K562 (cell line): ENCODE results near the gene CARD14. TPM values are rescaled to one million over a fixed set of nuclear protein-coding genes. Genes with fewer than 3 reads are reported as not detected.

Source experiments
- ATAC-seq: fragments of 200-7000 bp; cut with Tn5 transposase; 3 replicates; pipeline ENCODE4 v1.9.1; 2020; ENCODE audit warnings: moderate library complexity
- BruUV-seq: library from RNA; stranded (reverse); fragments of 400-500 nt; replicated peaks from 2 replicates; lab custom pipeline; 2021; lab: Mats Ljungman, UMichigan
- CTCF ChIA-PET: fragments of 300-600 bp; formaldehyde crosslinking; extraction: SDS; loops from one replicate; lab custom pipeline; 2021; ENCODE audit warnings: low intra/inter-chr PET ratio; lab: Yijun Ruan, JAX
- POLR2A ChIA-PET: fragments of 300-600, 350-650 bp; sonication (Branson Sonifier 250); formaldehyde crosslinking; extraction: SDS; loops from one replicate; lab custom pipeline; 2021; ENCODE audit warnings: antibody characterized with exemption, inconsistent platforms; lab: Yijun Ruan, JAX
- DNase-seq, 4 experiments: peaks; one replicate each; pipeline versions ENCODE4 v3.0.0 to v3.0.0-alpha.2; 2011 to 2018; ENCODE audit warnings: low spot score in 3 of 4, mixed read lengths in 3 of 4; ENCODE audit errors: extremely low read depth in 1 of 4
- FAIRE-seq: peaks from 2 replicates; lab custom pipeline; 2011; peaks lifted over from hg19 to GRCh38; lab: Jason Lieb, UNC
- H2AFZ ChIP-seq: 2 replicates; pipeline ENCODE4 v1.6.0; 2011; ENCODE audit warnings: low read depth, low read length, control low read depth, inconsistent platforms
- H3K27ac ChIP-seq: fragments of 200-600 bp; 3 replicates; pipeline ENCODE4 v1.8.0; 2011; ENCODE audit warnings: low read depth, mild to moderate bottlenecking, control low read depth, inconsistent platforms, low read length, moderate library complexity, mixed read lengths; ENCODE audit errors: extremely low read depth
- H3K27me3 ChIP-seq, 2 experiments: fragments of 300-600 bp in 1 of 2; 2 replicates in 1 of 2; 3 replicates in 1 of 2; pipeline versions ENCODE4 v1.6.0 to v1.8.0; 2011; ENCODE audit warnings: inconsistent platforms in 2 of 2, low read length in 2 of 2, mild to moderate bottlenecking in 1 of 2, mixed read lengths in 1 of 2, moderate library complexity in 1 of 2; ENCODE audit not compliant: control insufficient read depth in 2 of 2, insufficient read depth in 2 of 2
- H3K36me3 ChIP-seq: fragments of 300-600 bp; 3 replicates; pipeline ENCODE4 v1.8.0; 2011; ENCODE audit warnings: mild to moderate bottlenecking, low read length, inconsistent platforms; ENCODE audit not compliant: control insufficient read depth, insufficient read depth
- H3K4me1 ChIP-seq, 2 experiments: fragments of 200-600 bp in 1 of 2; replicated peaks in 1 of 2; 2 replicates in 1 of 2; 3 replicates in 1 of 2; pipeline versions ENCODE4 v1.5.1 to v1.8.0; 2011; ENCODE audit warnings: inconsistent platforms in 2 of 2, low read length in 2 of 2, mild to moderate bottlenecking in 1 of 2, mixed read lengths in 1 of 2, moderate library complexity in 1 of 2; ENCODE audit not compliant: control insufficient read depth in 2 of 2, insufficient read depth in 2 of 2
- H3K4me2 ChIP-seq: 2 replicates; pipeline ENCODE4 v1.6.1; 2011; ENCODE audit warnings: low read length, control low read depth, inconsistent platforms, mixed read lengths; ENCODE audit not compliant: insufficient read depth
- H3K4me3 ChIP-seq: fragments of 200-600 bp; sonication (generic), shearing (Covaris generic); 2 replicates; pipeline ENCODE4 v1.5.1; 2016; ENCODE audit warnings: control low read depth, inconsistent platforms
- H3K79me2 ChIP-seq: fragments of 200-600 bp; 3 replicates; pipeline ENCODE4 v1.8.0; 2011; ENCODE audit warnings: low read length, inconsistent platforms; ENCODE audit not compliant: control insufficient read depth, insufficient read depth
- H3K9ac ChIP-seq, 2 experiments: 2 replicates each; pipeline versions ENCODE4 v1.6.0 to v1.6.1; 2011; ENCODE audit warnings: low read depth in 2 of 2, low read length in 2 of 2, control low read depth in 1 of 2, inconsistent platforms in 1 of 2, mild to moderate bottlenecking in 1 of 2, mixed read lengths in 1 of 2; ENCODE audit not compliant: insufficient read depth in 1 of 2
- H3K9me1 ChIP-seq: one replicate; pipeline ENCODE4 v1.6.0; 2011; ENCODE audit warnings: inconsistent platforms, mild to moderate bottlenecking, low read length, moderate library complexity; ENCODE audit not compliant: control insufficient read depth, insufficient read depth
- H3K9me3 ChIP-seq: replicated peaks from 2 replicates; pipeline ENCODE4 v1.5.1; 2011; ENCODE audit warnings: low read depth, low read length, inconsistent platforms; ENCODE audit not compliant: control insufficient read depth, insufficient read depth
- H4K20me1 ChIP-seq: replicated peaks from 2 replicates; pipeline ENCODE4 v1.6.1; 2011; ENCODE audit warnings: low read length, inconsistent platforms, mixed read lengths; ENCODE audit not compliant: control insufficient read depth, insufficient read depth
- CBX1 ChIP-seq: sonication (generic); IDR thresholded peaks from 2 replicates; pipeline ENCODE4 v1.6.1; 2016; ENCODE audit warnings: antibody characterized with exemption, low read depth, mild to moderate bottlenecking
- COPS2 ChIP-seq: fragments of 450-650 bp; conservative IDR thresholded peaks from 2 replicates; pipeline ENCODE4 v1.6.1; 2016; ENCODE audit warnings: mild to moderate bottlenecking, moderate library complexity
- EGR1 ChIP-seq: fragments of 450-650 bp; conservative IDR thresholded peaks from 2 replicates; pipeline ENCODE4 v1.6.1; 2017; ENCODE audit warnings: mild to moderate bottlenecking
- JUND ChIP-seq, 2 experiments: IDR thresholded peaks; 2 replicates in 1 of 2; 3 replicates in 1 of 2; pipeline ENCODE4 v1.6.1; 2011; ENCODE audit warnings: borderline replicate concordance in 2 of 2, low read depth in 2 of 2, low read length in 2 of 2, improper control_type of control experiment in 1 of 2, missing biosample characterization in 1 of 2, missing genetic modification characterization in 1 of 2, missing genetic modification reagents in 1 of 2
- NEUROD1 ChIP-seq: fragments of 150-350 bp; IDR thresholded peaks from 2 replicates; pipeline ENCODE4 v1.6.1; 2014; ENCODE audit warnings: borderline replicate concordance, low read length, low read depth; ENCODE audit not compliant: partially characterized antibody
- NFRKB ChIP-seq: fragments of 450-650 bp; IDR thresholded peaks from 2 replicates; pipeline ENCODE4 v1.6.1; 2016; ENCODE audit warnings: low read depth
- NR2C2 ChIP-seq, 2 experiments: fragments of 200-800 bp in 1 of 2; sonication (Bioruptor generic) in 1 of 2; sonication (generic) in 1 of 2; formaldehyde crosslinking in 1 of 2; IDR thresholded peaks; 2 replicates each; pipeline versions ENCODE4 v1.6.1 to v1.8.0; 2016 to 2022; ENCODE audit warnings: mild to moderate bottlenecking in 1 of 2, missing compliant biosample characterization in 1 of 2, missing genetic modification characterization in 1 of 2, missing genetic modification reagents in 1 of 2
- SRSF1 ChIP-seq: fragments of 200-400 bp; formaldehyde crosslinking; IDR thresholded peaks from 2 replicates; pipeline ENCODE4 v1.6.1; 2017; ENCODE audit warnings: mild to moderate bottlenecking, low read depth, low read length, moderate library complexity
- WGBS: fragments of 100-300 bp; shearing (Covaris generic); methylation state at CpG from one replicate; pipeline ENCODE4 v1.1.6; 2016; ENCODE audit warnings: low coverage, mixed read lengths; ENCODE audit not compliant: insufficient coverage; ENCODE audit errors: missing lambda C conversion rate; 5-methylcytosine and 5-hydroxymethylcytosine counted together
- in situ Hi-C: fragments of 300-500 bp; cut with MboI; formaldehyde crosslinking; loops from 4 replicates; pipeline ENCODE4 v1.15.0; 2018; ENCODE audit warnings: inconsistent platforms, mixed read lengths
- intact Hi-C: fragments of 100-400 bp; cut with micrococcal nuclease; formaldehyde crosslinking; loops from 2 replicates; pipeline ENCODE4 v1.14.2; 2022
- polyA plus RNA-seq, 8 experiments: library from polyadenylated mRNA; depleted of rRNA in 4 of 8; stranded (reverse) in 5 of 8; unstranded in 3 of 8; fragments of >200 nt; fragmentation: Nextera tagmentation in 2 of 8; fragmentation: Illumina TruSeq in 1 of 8; extraction: Ambion mirVana in 2 of 8; extraction: Trizol in 1 of 8; gene quantifications; 2 replicates each; pipeline versions ENCODE4 v1.2.1 to v1.2.3, GENCODE V29; 2011 to 2014; ENCODE audit warnings: inconsistent platforms in 1 of 8, missing spikeins in 1 of 8
- total RNA-seq, 7 experiments: library from RNA; depleted of rRNA in 6 of 7; stranded (reverse); fragments of >200 nt in 6 of 7; fragmentation: Illumina TruSeq in 2 of 7; extraction: Trizol in 2 of 7; gene quantifications; 2 replicates each; pipeline versions ENCODE4 v1.2.1 to v1.2.3, GENCODE V29; 2011 to 2021; ENCODE audit warnings: low replicate concordance in 1 of 7
- TF ChIP-seq, protein P1 (sequence below): fragments of 200-800 bp; sonication (Bioruptor generic); IDR thresholded peaks from 2 replicates; pipeline ENCODE4 v1.6.1; 2017; ENCODE audit warnings: missing genetic modification characterization, missing compliant biosample characterization
- TF ChIP-seq, protein P2 (sequence below): IDR thresholded peaks from 2 replicates; pipeline ENCODE4 v1.6.1; 2011; ENCODE audit not compliant: insufficient read length; ENCODE audit errors: extremely low read depth

CARD14 gene
- total and polyA plus RNA-seq, 9 of the 15 experiments (the other 6 are each of a cell fraction or from before 2014, with no cell fraction given): not detected

DNA sequence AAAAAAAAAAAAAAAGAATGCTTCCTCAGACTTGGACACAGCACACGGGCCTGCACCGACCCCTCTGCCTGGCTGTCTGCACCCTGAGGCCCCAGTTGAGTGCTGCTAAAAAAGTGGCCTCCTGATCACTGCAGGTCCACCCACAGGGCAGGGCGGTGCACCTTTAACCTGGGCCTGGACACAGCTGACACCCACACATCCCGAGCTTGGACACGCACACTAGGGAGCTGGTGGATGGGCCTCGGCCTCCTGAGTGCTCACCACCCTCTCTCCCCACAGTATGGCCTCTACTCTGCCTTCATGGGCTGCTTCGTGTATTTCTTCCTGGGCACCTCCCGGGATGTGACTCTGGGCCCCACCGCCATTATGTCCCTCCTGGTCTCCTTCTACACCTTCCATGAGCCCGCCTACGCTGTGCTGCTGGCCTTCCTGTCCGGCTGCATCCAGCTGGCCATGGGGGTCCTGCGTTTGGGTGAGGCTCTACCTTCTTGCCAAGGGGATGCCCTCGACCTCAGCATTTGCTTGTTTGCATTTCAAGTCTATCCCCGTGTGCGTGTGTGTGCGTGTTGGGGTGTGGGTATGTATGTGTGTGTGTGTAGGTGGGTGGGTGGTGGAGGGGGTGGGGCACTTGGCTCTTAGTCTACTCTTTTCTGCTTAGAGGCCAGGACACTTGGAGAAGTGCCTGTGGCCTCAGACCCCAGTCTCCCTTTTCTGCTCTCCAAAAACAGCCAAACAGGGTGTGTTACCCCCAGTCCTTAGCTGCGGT lies 52.7 kb downstream of the CARD14 start:
- Histone ChIP-seq H3K9me3 (no peaks in the 10 kb centered on the region), H3K27ac (no peak overlapping the region), H3K79me2 (peaks cover 3% of the 10 kb centered on the region; the same call in 1 of the 3 replicates), H2AFZ (no peak overlapping the region), H4K20me1 (0 out of 2 replicates have a peak, but pooled peaks cover 7% of the 10 kb centered on the region), H3K4me1 (peaks cover 9 to 49% of the 10 kb centered on the region in 2 experiments; a peak in 4 of 5 replicates), H3K27me3 (no peaks in the 10 kb centered on the region), H3K9me1 (no peaks in the 10 kb centered on the region), H3K4me3 (no peak overlapping the region), H3K9ac (peak overlapping the region in 1 of 2 experiments; percentile 11; a peak in 2 of 4 replicates), H3K36me3 (peaks cover 4% of the 10 kb centered on the region; the same call in 1 of the 3 replicates), H3K4me2 (no peak overlapping the region)
- DNase-seq: no peak
- no TSS peak for BruUV-seq
- CTCF ChIA-PET: no interaction called here
- in situ Hi-C loops: no loop called here
- no peak for FAIRE-seq
- ATAC-seq: no peak
- POLR2A ChIA-PET: no interaction called here
- WGBS: 71% methylated on average over 18 of the region's 18 CpGs
- TF ChIP-seq NFRKB (no peak), EGR1 (0 out of 2 replicates have a peak, but pooled peaks have one; percentile 23)
- intact Hi-C loops: no loop called here

DNA sequence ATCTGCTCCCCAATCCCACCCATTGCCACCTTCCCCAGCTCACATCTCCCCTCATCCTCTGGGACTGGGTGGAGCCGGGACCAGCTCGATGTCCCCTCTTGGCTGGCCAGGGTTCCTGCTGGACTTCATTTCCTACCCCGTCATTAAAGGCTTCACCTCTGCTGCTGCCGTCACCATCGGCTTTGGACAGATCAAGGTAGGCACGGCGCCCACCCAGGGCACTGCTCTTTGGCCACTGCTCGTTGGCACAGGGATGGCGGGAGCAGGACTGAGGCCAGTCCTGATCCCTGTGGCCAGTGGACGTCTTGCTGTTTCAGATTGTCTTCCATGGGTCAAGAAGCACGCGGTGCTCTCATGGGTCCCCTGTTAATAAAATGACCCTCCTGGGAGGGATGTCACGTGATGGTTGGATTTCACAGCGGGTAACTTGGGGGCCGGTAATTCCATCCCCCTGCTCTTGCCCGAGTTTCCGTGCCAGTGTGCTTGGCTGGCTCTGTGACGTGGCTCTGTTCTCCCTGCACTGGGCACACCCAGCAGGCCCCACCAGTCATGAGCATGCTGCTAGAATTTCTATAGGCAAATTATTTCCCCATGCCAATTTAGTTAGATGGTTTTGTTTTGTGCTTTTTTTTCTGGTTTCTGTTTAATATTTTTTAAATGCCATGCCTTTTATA lies 53.4 kb downstream of the CARD14 start:
- Histone ChIP-seq H4K20me1 (no peaks in the 10 kb centered on the region), H3K4me3 (no peak overlapping the region), H3K9me1 (no peaks in the 10 kb centered on the region), H3K9me3 (no peaks in the 10 kb centered on the region), H3K27me3 (no peaks in the 10 kb centered on the region), H3K27ac (no peak overlapping the region), H3K4me2 (no peak overlapping the region), H2AFZ (no peak overlapping the region), H3K36me3 (no peaks in the 10 kb centered on the region), H3K79me2 (peaks cover 3% of the 10 kb centered on the region; the same call in 1 of the 3 replicates), H3K4me1 (peaks cover 9 to 49% of the 10 kb centered on the region in 2 experiments; a peak in 4 of 5 replicates), H3K9ac (peak overlapping the region in 1 of 2 experiments; percentile 67; a peak in 2 of 4 replicates)
- BruUV-seq: no TSS peak
- DNase-seq (no peak), ATAC-seq (no peak), FAIRE-seq (no peak)
- intact Hi-C loops: no loop called here
- ChIA-PET POLR2A (no interaction called here), CTCF (no interaction called here)
- WGBS: 70% methylated on average over 18 of the region's 18 CpGs
- in situ Hi-C loops: no loop called here
- TF ChIP-seq, protein P1, sequence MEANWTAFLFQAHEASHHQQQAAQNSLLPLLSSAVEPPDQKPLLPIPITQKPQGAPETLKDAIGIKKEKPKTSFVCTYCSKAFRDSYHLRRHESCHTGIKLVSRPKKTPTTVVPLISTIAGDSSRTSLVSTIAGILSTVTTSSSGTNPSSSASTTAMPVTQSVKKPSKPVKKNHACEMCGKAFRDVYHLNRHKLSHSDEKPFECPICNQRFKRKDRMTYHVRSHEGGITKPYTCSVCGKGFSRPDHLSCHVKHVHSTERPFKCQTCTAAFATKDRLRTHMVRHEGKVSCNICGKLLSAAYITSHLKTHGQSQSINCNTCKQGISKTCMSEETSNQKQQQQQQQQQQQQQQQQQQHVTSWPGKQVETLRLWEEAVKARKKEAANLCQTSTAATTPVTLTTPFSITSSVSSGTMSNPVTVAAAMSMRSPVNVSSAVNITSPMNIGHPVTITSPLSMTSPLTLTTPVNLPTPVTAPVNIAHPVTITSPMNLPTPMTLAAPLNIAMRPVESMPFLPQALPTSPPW (CRISPR knock-in tag): no peak
- no peak for TF ChIP-seq NEUROD1
- no peak for TF ChIP-seq SRSF1
- no peak for TF ChIP-seq COPS2
- TF ChIP-seq NR2C2 (CRISPR knock-in tag; IDR thresholded peaks at IDR 0.05): no peak
- TF ChIP-seq NR2C2 (tag; IDR thresholded peaks at IDR 0.05): no peak
- no peak for TF ChIP-seq JUND (IDR thresholded peaks at IDR 0.05; ENCODE audit: borderline replicate concordance, low read depth, low read length)
- TF ChIP-seq JUND (tag; IDR thresholded peaks at IDR 0.05; ENCODE audit: borderline replicate concordance, low read depth, low read length): no peak
- TF ChIP-seq, protein P2, sequence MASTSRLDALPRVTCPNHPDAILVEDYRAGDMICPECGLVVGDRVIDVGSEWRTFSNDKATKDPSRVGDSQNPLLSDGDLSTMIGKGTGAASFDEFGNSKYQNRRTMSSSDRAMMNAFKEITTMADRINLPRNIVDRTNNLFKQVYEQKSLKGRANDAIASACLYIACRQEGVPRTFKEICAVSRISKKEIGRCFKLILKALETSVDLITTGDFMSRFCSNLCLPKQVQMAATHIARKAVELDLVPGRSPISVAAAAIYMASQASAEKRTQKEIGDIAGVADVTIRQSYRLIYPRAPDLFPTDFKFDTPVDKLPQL: no peak
- no peak for TF ChIP-seq CBX1
